Measurements from ENCODE around the gene DIPK1B. TPM values are rescaled to one million over a fixed set of nuclear protein-coding genes. Genes with fewer than 3 reads are reported as not detected.

The DIPK1B gene
- total and polyA plus RNA-seq, 10 of the 15 experiments (the other 5 are each of a cell fraction or from before 2014, with no cell fraction given) = 0.08 to 0.28 (median 0.13) TPM; not detected in 3

GRCh38 chr9:136666372-136667213 is 45.8 kb upstream of the DIPK1B start:
- no peaks in the 10 kb centered on the region for H4K20me1 ChIP-seq (ENCODE audit: control insufficient read depth, insufficient read depth)
- DNase-seq (ENCODE audit: low read depth, low spot score) = no peak
- RAD21 ChIA-PET (ENCODE audit: unreplicated experiment) = interaction anchor here (0.7 kb wide), 1 partner anchor 21 kb away, joined by 4 read pairs; the partner anchor contains the start of gene AGPAT2
- intact Hi-C loops (cut with micrococcal nuclease; ENCODE audit: unreplicated experiment) = no loop called here
- CTCF ChIA-PET = no interaction called here
- ATAC-seq = no peak
- no peak overlapping the region for H3K4me2 ChIP-seq (ENCODE audit: control insufficient read depth, insufficient read depth)
- no peak overlapping the region for H3K27ac ChIP-seq (ENCODE audit: control insufficient read depth, insufficient read depth)
- SMC1A ChIA-PET (ENCODE audit: uncharacterized antibody, unreplicated experiment) = no interaction called here
- H3K79me2 ChIP-seq (ENCODE audit: control insufficient read depth, insufficient read depth, low read length) = no peaks in the 10 kb centered on the region
- in situ Hi-C loops (cut with MboI) = no loop called here
- no peaks in the 10 kb centered on the region for H3K4me1 ChIP-seq (ENCODE audit: control insufficient read depth, insufficient read depth, low read length)
- H3K36me3 ChIP-seq (ENCODE audit: control insufficient read depth in 2 of 2, insufficient read depth in 2 of 2, low read length in 1 of 2) = no peaks in the 10 kb centered on the region
- POLR2A ChIA-PET = no interaction called here
- 17% methylated on average over 24 of the region's 35 CpGs for WGBS (ENCODE audit: insufficient coverage, insufficient replicate concordance, low lambda C conversion rate, missing lambda C conversion rate)
- no peak overlapping the region for H3K4me3 ChIP-seq
- TF ChIP-seq TCF7 (IDR thresholded peaks at IDR 0.05; ENCODE audit: borderline replicate concordance) (no peak), TAF1 (IDR thresholded peaks at IDR 0.05; ENCODE audit: borderline replicate concordance, low read depth, low read length) (no peak), RCOR1 (conservative IDR thresholded peaks at IDR 0.05; ENCODE audit: low read depth, low read length) (no peak), SMAD5 (IDR thresholded peaks at IDR 0.05; ENCODE audit: low read depth) (no peak), RAD51 (IDR thresholded peaks at IDR 0.05) (no peak), YBX1 (IDR thresholded peaks at IDR 0.05) (no peak), RFX5 (IDR thresholded peaks at IDR 0.05; ENCODE audit: low read depth, low read length) (no peak)
- TF ChIP-seq, protein P1, sequence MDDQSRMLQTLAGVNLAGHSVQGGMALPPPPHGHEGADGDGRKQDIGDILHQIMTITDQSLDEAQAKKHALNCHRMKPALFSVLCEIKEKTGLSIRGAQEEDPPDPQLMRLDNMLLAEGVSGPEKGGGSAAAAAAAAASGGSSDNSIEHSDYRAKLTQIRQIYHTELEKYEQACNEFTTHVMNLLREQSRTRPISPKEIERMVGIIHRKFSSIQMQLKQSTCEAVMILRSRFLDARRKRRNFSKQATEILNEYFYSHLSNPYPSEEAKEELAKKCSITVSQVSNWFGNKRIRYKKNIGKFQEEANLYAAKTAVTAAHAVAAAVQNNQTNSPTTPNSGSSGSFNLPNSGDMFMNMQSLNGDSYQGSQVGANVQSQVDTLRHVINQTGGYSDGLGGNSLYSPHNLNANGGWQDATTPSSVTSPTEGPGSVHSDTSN (IDR thresholded peaks at IDR 0.05; ENCODE audit: insufficient replicate concordance, low read depth, low read length) = no peak
- TF ChIP-seq, protein P2, sequence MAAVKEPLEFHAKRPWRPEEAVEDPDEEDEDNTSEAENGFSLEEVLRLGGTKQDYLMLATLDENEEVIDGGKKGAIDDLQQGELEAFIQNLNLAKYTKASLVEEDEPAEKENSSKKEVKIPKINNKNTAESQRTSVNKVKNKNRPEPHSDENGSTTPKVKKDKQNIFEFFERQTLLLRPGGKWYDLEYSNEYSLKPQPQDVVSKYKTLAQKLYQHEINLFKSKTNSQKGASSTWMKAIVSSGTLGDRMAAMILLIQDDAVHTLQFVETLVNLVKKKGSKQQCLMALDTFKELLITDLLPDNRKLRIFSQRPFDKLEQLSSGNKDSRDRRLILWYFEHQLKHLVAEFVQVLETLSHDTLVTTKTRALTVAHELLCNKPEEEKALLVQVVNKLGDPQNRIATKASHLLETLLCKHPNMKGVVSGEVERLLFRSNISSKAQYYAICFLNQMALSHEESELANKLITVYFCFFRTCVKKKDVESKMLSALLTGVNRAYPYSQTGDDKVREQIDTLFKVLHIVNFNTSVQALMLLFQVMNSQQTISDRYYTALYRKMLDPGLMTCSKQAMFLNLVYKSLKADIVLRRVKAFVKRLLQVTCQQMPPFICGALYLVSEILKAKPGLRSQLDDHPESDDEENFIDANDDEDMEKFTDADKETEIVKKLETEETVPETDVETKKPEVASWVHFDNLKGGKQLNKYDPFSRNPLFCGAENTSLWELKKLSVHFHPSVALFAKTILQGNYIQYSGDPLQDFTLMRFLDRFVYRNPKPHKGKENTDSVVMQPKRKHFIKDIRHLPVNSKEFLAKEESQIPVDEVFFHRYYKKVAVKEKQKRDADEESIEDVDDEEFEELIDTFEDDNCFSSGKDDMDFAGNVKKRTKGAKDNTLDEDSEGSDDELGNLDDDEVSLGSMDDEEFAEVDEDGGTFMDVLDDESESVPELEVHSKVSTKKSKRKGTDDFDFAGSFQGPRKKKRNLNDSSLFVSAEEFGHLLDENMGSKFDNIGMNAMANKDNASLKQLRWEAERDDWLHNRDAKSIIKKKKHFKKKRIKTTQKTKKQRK (IDR thresholded peaks at IDR 0.05; ENCODE audit: low read depth, low read length) = no peak
- H3K9ac ChIP-seq (ENCODE audit: control insufficient read depth, insufficient read depth, low read length) = no peak overlapping the region
- no TSS peak for BruUV-seq (replicated peaks)
- H3K27me3 ChIP-seq (replicated peaks in 1 of 2; ENCODE audit: control insufficient read depth in 2 of 2, insufficient read depth in 2 of 2, low read length in 1 of 2) = peaks cover 4 to 7% of the 10 kb centered on the region in 2 experiments; a peak in 3 of 4 replicates
- H3K9me3 ChIP-seq (replicated peaks; ENCODE audit: control insufficient read depth, insufficient read depth, low read length) = no peaks in the 10 kb centered on the region
- no peak for FAIRE-seq
- no peak overlapping the region for H2AFZ ChIP-seq (ENCODE audit: control insufficient read depth, low read depth, low read length)

Measured in GM12878 (cell line).